ENCODE data around the gene STXBP5. TPM values are rescaled to one million over a fixed set of nuclear protein-coding genes. Genes with fewer than 3 reads are reported as not detected.

The STXBP5 gene
- total and polyA plus RNA-seq, 9 of the 15 experiments (the other 6 are each of a cell fraction or from before 2014, with no cell fraction given) = 23.3 to 172 (median 71.5) TPM

GRCh38 chr6:147173675-147174308, 30.4 kb upstream of the STXBP5 start (continued):
- peak; percentile 74 for TF ChIP-seq MYNN (IDR thresholded peaks at IDR 0.05)
- TF ChIP-seq MYNN (CRISPR knock-in tag; IDR thresholded peaks at IDR 0.05) = no peak
- peak; percentile 36; the same call in 1 of the 2 replicates for TF ChIP-seq ARID1B (IDR thresholded peaks at IDR 0.05)
- no peak for TF ChIP-seq YBX1 (IDR thresholded peaks at IDR 0.05)
- TF ChIP-seq ZBTB33 (CRISPR knock-in tag; IDR thresholded peaks at IDR 0.05) = no peak
- TF ChIP-seq SP2 (IDR thresholded peaks at IDR 0.05; ENCODE audit: extremely low read depth, low read depth, low read length, poor library complexity, severe bottlenecking) = no peak
- TF ChIP-seq MTA3 (IDR thresholded peaks at IDR 0.05; ENCODE audit: borderline replicate concordance) = no peak
- TF ChIP-seq RBM25 (IDR thresholded peaks at IDR 0.05; ENCODE audit: low read depth, low read length, severe bottlenecking) = no peak

GRCh38 chr6:147176795-147177194, 27.4 kb upstream of the STXBP5 start:
- POLR2A ChIA-PET = interaction anchor here (0.6 to 1.2 kb wide), 4 partner anchors 25 to 135 kb away, joined by 3 to 6 read pairs (median 4); no protein-coding TSS in a partner anchor
- DNase-seq (ENCODE audit: extremely low read depth in 1 of 4, low spot score in 3 of 4) = no peak
- Histone ChIP-seq H3K27me3 (ENCODE audit: control insufficient read depth in 2 of 2, insufficient read depth in 2 of 2, low read length in 2 of 2) (no peaks in the 10 kb centered on the region), H2AFZ (ENCODE audit: low read depth, low read length) (no peak overlapping the region), H3K4me2 (ENCODE audit: insufficient read depth, low read length) (no peak overlapping the region), H3K9me1 (ENCODE audit: control insufficient read depth, insufficient read depth, low read length) (no peaks in the 10 kb centered on the region), H3K79me2 (ENCODE audit: control insufficient read depth, insufficient read depth, low read length) (no peaks in the 10 kb centered on the region), H4K20me1 (replicated peaks; ENCODE audit: control insufficient read depth, insufficient read depth, low read length) (no peaks in the 10 kb centered on the region), H3K9ac (ENCODE audit: insufficient read depth in 1 of 2, low read depth in 2 of 2, low read length in 2 of 2) (no peak overlapping the region), H3K36me3 (ENCODE audit: control insufficient read depth, insufficient read depth, low read length) (no peaks in the 10 kb centered on the region), H3K4me1 (replicated peaks in 1 of 2; ENCODE audit: control insufficient read depth in 2 of 2, insufficient read depth in 2 of 2, low read length in 2 of 2) (peaks cover 0 to 29% of the 10 kb centered on the region in 2 experiments; a peak in 3 of 5 replicates), H3K4me3 (no peak overlapping the region), H3K27ac (ENCODE audit: extremely low read depth, low read depth, low read length) (no peak overlapping the region), H3K9me3 (replicated peaks; ENCODE audit: control insufficient read depth, insufficient read depth, low read depth, low read length) (no peaks in the 10 kb centered on the region)
- BruUV-seq (replicated peaks) = no TSS peak
- no peak for ATAC-seq
- in situ Hi-C loops (cut with MboI) (no loop called here), intact Hi-C loops (cut with micrococcal nuclease) (no loop called here)
- WGBS (ENCODE audit: insufficient coverage, low coverage, missing lambda C conversion rate) = 15% methylated on average over 1 of the region's 1 CpG
- no peak for FAIRE-seq
- no peak for TF ChIP-seq MEF2A (IDR thresholded peaks at IDR 0.05; ENCODE audit: control insufficient read depth, low read depth, low read length)
- no peak for TF ChIP-seq ATF3 (IDR thresholded peaks at IDR 0.05)
- no peak for TF ChIP-seq ATF3 (CRISPR knock-in tag; conservative IDR thresholded peaks at IDR 0.05)
- no peak for TF ChIP-seq ZSCAN29 (IDR thresholded peaks at IDR 0.05)
- CTCF ChIA-PET (ENCODE audit: low intra/inter-chr PET ratio) = no interaction called here

Data from K562 (cell line).